Endothelial cell of umbilical vein (primary cell): Measurements from ENCODE around the gene TICAM2. TPM values are rescaled to one million over a fixed set of nuclear protein-coding genes. Genes with fewer than 3 reads are reported as not detected.

ENCODE experiments used
- BruUV-seq: library from RNA; stranded (reverse); fragments of 400-500 nt; replicated peaks from 2 replicates; lab custom pipeline; 2021; lab: Mats Ljungman, UMichigan
- CTCF ChIA-PET: fragments of 300-600, 350-600 bp; sonication (Branson Sonifier 250); formaldehyde crosslinking; loops from one replicate; lab custom pipeline; 2021; ENCODE audit warnings: antibody characterized with exemption, inconsistent platforms; lab: Charles Lee
- POLR2A ChIA-PET: fragments of 300-600, 350-600 bp; sonication (Branson Sonifier 250); formaldehyde crosslinking; loops from one replicate; lab custom pipeline; 2021; ENCODE audit warnings: antibody characterized with exemption, inconsistent platforms; lab: Charles Lee
- DNase-seq: peaks from one replicate; pipeline ENCODE4 v3.0.0-alpha.2; 2011; ENCODE audit warnings: low read depth, low spot score
- FAIRE-seq: peaks from 2 replicates; lab custom pipeline; 2011; peaks lifted over from hg19 to GRCh38; lab: Jason Lieb, UNC
- H2AFZ ChIP-seq: 2 replicates; pipeline ENCODE4 v1.6.0; 2012; ENCODE audit warnings: low read depth, low read length, control low read depth, inconsistent platforms
- H3K27ac ChIP-seq: 2 replicates; pipeline ENCODE4 v1.5.1; 2011; ENCODE audit warnings: low read depth, mild to moderate bottlenecking, control low read depth, low read length, moderate library complexity; ENCODE audit not compliant: insufficient read depth
- H3K27me3 ChIP-seq, 2 experiments: 2 replicates each; pipeline versions ENCODE4 v1.6.0 to v1.6.1; 2011; ENCODE audit warnings: low read length in 2 of 2, mixed read lengths in 1 of 2; ENCODE audit not compliant: control insufficient read depth in 2 of 2, insufficient read depth in 2 of 2
- H3K36me3 ChIP-seq, 2 experiments: 2 replicates in 1 of 2; 3 replicates in 1 of 2; pipeline ENCODE4 v1.5.1; 2011; ENCODE audit warnings: low read length in 2 of 2, mild to moderate bottlenecking in 1 of 2, moderate library complexity in 1 of 2; ENCODE audit not compliant: control insufficient read depth in 2 of 2, insufficient read depth in 2 of 2; ENCODE audit errors: extremely low read depth in 1 of 2
- H3K4me1 ChIP-seq: 3 replicates; pipeline ENCODE4 v1.5.1; 2011; ENCODE audit warnings: mild to moderate bottlenecking, low read length; ENCODE audit not compliant: control insufficient read depth, insufficient read depth; ENCODE audit errors: extremely low read depth
- H3K4me2 ChIP-seq: 2 replicates; pipeline ENCODE4 v1.6.1; 2011; ENCODE audit warnings: low read length, control low read depth, mixed read lengths; ENCODE audit not compliant: insufficient read depth
- H3K4me3 ChIP-seq, 3 experiments: fragments of 200-600 bp in 1 of 3; sonication (generic), shearing (Covaris generic) in 1 of 3; replicated peaks in 1 of 3; 2 replicates each; pipeline ENCODE4 v1.5.1; 2011 to 2016; ENCODE audit warnings: control low read depth in 3 of 3, low read length in 3 of 3, mild to moderate bottlenecking in 2 of 3, inconsistent platforms in 1 of 3, low read depth in 1 of 3, moderate library complexity in 1 of 3; ENCODE audit not compliant: insufficient read depth in 1 of 3
- H3K79me2 ChIP-seq: 2 replicates; pipeline ENCODE4 v1.6.0; 2012; ENCODE audit warnings: low read length, inconsistent platforms; ENCODE audit not compliant: control insufficient read depth, insufficient read depth
- H3K9ac ChIP-seq: replicated peaks from 2 replicates; pipeline ENCODE3; 2011; ENCODE audit warnings: low read length, control low read depth; ENCODE audit not compliant: insufficient read depth; ENCODE audit errors: extremely low read depth
- H3K9me1 ChIP-seq: replicated peaks from 3 replicates; pipeline ENCODE4 v1.6.0; 2011; ENCODE audit warnings: mild to moderate bottlenecking, low read length; ENCODE audit not compliant: control insufficient read depth, insufficient read depth; ENCODE audit errors: extremely low read depth
- H3K9me3 ChIP-seq: replicated peaks from 2 replicates; pipeline ENCODE4 v1.5.1; 2012; ENCODE audit warnings: low read length, inconsistent platforms; ENCODE audit not compliant: control insufficient read depth, insufficient read depth
- H4K20me1 ChIP-seq: replicated peaks from 2 replicates; pipeline ENCODE3; 2011; ENCODE audit warnings: mild to moderate bottlenecking, low read length; ENCODE audit not compliant: control insufficient read depth, insufficient read depth; ENCODE audit errors: extremely low read depth
- EZH2 ChIP-seq: IDR thresholded peaks from 2 replicates; pipeline ENCODE4 v1.6.1; 2012; ENCODE audit warnings: borderline replicate concordance, low read depth, mild to moderate bottlenecking, moderate library complexity, low read length, inconsistent platforms; ENCODE audit not compliant: severe bottlenecking
- FOS ChIP-seq: IDR thresholded peaks from 2 replicates; pipeline ENCODE4 v1.6.1; 2011; ENCODE audit warnings: mild to moderate bottlenecking, low read length, moderate library complexity, borderline replicate concordance; ENCODE audit not compliant: insufficient read depth
- GATA2 ChIP-seq: IDR thresholded peaks from 2 replicates; pipeline ENCODE4 v1.7.0; 2011; ENCODE audit warnings: low read depth, mild to moderate bottlenecking, moderate library complexity, mixed read lengths, low read length; ENCODE audit not compliant: insufficient read length, insufficient read depth
- JUN ChIP-seq: IDR thresholded peaks from 2 replicates; pipeline ENCODE4 v1.6.1; 2011; ENCODE audit warnings: borderline replicate concordance, low read depth; ENCODE audit not compliant: insufficient read length, insufficient read depth
- MYC ChIP-seq: IDR thresholded peaks from one replicate; pipeline ENCODE4 v1.6.1; 2011; ENCODE audit warnings: mild to moderate bottlenecking, low read depth, low read length
- POLR2A ChIP-seq: IDR thresholded peaks from 2 replicates; pipeline ENCODE4 v1.6.1; 2012; ENCODE audit warnings: low read depth, mild to moderate bottlenecking, control low read depth, low read length
- POLR2AphosphoS5 ChIP-seq: IDR thresholded peaks from 2 replicates; pipeline ENCODE4 v1.6.1; 2012; ENCODE audit warnings: low read depth, mild to moderate bottlenecking, control low read depth, low read length, moderate library complexity; ENCODE audit not compliant: insufficient read depth
- dilution Hi-C: fragments of 300-500 bp; cut with MboI; formaldehyde crosslinking; loops from one replicate; pipeline ENCODE4 v1.15.0; 2019; ENCODE audit warnings: low sequenced_read_pairs; ENCODE audit not compliant: extremely low pct_ligation_motif_present
- intact Hi-C: fragments of 100-400 bp; cut with micrococcal nuclease; formaldehyde crosslinking; loops from one replicate; pipeline ENCODE4 v1.10.0; 2022
- polyA plus RNA-seq, 4 experiments: library from polyadenylated mRNA; depleted of rRNA in 3 of 4; stranded (reverse) in 3 of 4; unstranded in 1 of 4; fragments of >200 nt; gene quantifications; 2 replicates each; pipeline versions ENCODE4 v1.2.1 to v1.2.3, GENCODE V29; 2011 to 2012; ENCODE audit warnings: missing spikeins in 1 of 4
- total RNA-seq: library from RNA; stranded (reverse); gene quantifications from 2 replicates; pipeline ENCODE4 v1.2.3, GENCODE V29; 2021
- TF ChIP-seq, protein P1 (sequence below), 2 donors: IDR thresholded peaks; 1 replicate in 1 of 2; 2 replicates in 1 of 2; pipeline ENCODE4 v1.5.1; 2011; ENCODE audit warnings: low read length in 2 of 2, mild to moderate bottlenecking in 2 of 2, moderate library complexity in 2 of 2, control low read depth in 1 of 2, inconsistent platforms in 1 of 2, low read depth in 1 of 2; ENCODE audit not compliant: insufficient read depth in 1 of 2; ENCODE audit errors: extremely low read depth in 1 of 2
- TF ChIP-seq, protein P2 (sequence below): IDR thresholded peaks from 2 replicates; pipeline ENCODE4 v1.6.1; 2011; ENCODE audit not compliant: insufficient read depth, insufficient read length

TICAM2 gene
- total and polyA plus RNA-seq, 2 donors (not counting 3 experiments of a cell fraction or from before 2014, with no cell fraction given) = 0.18 to 3.5 TPM

- ChIA-PET POLR2A (no interaction called here), CTCF (interaction anchor here (2.5 to 4.1 kb wide), 2 partner anchors 8 to 17 kb away, joined by 7 to 18 read pairs; partner anchors contain the start of gene TMED7)
- H3K9me3 ChIP-seq = no peaks in the 10 kb centered on the region
- no peak for FAIRE-seq
- peaks cover 35% of the 10 kb centered on the region for H3K79me2 ChIP-seq
- no peak overlapping the region for H3K4me3 ChIP-seq
- DNase-seq = no peak
- H3K27ac ChIP-seq = no peak overlapping the region
- H2AFZ ChIP-seq = no peak overlapping the region
- H3K9ac ChIP-seq = no peak overlapping the region
- BruUV-seq = no TSS peak
- dilution Hi-C loops (no loop called here), intact Hi-C loops (no loop called here)
- peaks cover 1% of the 10 kb centered on the region for H3K4me1 ChIP-seq
- H3K27me3 ChIP-seq = no peaks in the 10 kb centered on the region
- no peaks in the 10 kb centered on the region for H4K20me1 ChIP-seq
- H3K36me3 ChIP-seq = peaks cover 6 to 24% of the 10 kb centered on the region in 2 experiments
- H3K4me2 ChIP-seq = no peak overlapping the region
- H3K9me1 ChIP-seq = peaks cover 2% of the 10 kb centered on the region
- no peak for TF ChIP-seq EZH2
- no peak for TF ChIP-seq POLR2AphosphoS5
- no peak for TF ChIP-seq POLR2A
- no peak for TF ChIP-seq JUN
- TF ChIP-seq, protein P1, sequence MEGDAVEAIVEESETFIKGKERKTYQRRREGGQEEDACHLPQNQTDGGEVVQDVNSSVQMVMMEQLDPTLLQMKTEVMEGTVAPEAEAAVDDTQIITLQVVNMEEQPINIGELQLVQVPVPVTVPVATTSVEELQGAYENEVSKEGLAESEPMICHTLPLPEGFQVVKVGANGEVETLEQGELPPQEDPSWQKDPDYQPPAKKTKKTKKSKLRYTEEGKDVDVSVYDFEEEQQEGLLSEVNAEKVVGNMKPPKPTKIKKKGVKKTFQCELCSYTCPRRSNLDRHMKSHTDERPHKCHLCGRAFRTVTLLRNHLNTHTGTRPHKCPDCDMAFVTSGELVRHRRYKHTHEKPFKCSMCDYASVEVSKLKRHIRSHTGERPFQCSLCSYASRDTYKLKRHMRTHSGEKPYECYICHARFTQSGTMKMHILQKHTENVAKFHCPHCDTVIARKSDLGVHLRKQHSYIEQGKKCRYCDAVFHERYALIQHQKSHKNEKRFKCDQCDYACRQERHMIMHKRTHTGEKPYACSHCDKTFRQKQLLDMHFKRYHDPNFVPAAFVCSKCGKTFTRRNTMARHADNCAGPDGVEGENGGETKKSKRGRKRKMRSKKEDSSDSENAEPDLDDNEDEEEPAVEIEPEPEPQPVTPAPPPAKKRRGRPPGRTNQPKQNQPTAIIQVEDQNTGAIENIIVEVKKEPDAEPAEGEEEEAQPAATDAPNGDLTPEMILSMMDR (IDR thresholded peaks at IDR 0.05; ENCODE audit: extremely low read depth in 1 of 2, insufficient read depth in 1 of 2, low read depth in 1 of 2, low read length in 2 of 2) = no peak
- no peak for TF ChIP-seq MYC
- TF ChIP-seq, protein P2, sequence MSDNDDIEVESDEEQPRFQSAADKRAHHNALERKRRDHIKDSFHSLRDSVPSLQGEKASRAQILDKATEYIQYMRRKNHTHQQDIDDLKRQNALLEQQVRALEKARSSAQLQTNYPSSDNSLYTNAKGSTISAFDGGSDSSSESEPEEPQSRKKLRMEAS = no peak
- TF ChIP-seq FOS = no peak
- TF ChIP-seq GATA2 = no peak
Observed at GRCh38 chr5:115616892-115617291, 14.6 kb upstream of the TICAM2 start.
